GM18517 (cell line): ENCODE measurements around the gene HEXA.

Experiments used
- ATAC-seq: cut with Tn5 transposase; IDR thresholded peaks from one replicate; pipeline ENCODE4 v1.9.1; 2021; ENCODE audit warnings: mild to moderate bottlenecking, moderate library complexity; ENCODE audit not compliant: unreplicated experiment

HEXA gene

DNA sequence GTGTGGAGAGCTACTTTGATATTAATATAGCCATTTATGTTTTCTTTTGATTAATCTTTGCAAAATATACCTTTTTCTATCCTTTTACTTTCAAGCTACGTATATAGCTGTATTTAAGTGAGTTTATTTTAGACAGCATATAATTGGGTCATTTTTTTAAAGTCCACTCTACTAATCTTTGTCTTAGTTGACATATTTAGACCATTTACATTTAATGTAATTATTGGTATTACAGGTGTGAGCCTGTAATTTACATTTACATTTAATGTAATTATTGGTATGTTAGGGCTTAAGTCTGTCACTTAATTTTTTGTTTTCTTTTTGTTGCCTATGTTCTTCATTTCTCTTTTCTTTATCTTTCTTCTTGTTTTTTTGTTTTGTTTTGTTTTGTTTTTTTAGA, 52.1 kb downstream of the HEXA start:
- no peak for ATAC-seq

DNA sequence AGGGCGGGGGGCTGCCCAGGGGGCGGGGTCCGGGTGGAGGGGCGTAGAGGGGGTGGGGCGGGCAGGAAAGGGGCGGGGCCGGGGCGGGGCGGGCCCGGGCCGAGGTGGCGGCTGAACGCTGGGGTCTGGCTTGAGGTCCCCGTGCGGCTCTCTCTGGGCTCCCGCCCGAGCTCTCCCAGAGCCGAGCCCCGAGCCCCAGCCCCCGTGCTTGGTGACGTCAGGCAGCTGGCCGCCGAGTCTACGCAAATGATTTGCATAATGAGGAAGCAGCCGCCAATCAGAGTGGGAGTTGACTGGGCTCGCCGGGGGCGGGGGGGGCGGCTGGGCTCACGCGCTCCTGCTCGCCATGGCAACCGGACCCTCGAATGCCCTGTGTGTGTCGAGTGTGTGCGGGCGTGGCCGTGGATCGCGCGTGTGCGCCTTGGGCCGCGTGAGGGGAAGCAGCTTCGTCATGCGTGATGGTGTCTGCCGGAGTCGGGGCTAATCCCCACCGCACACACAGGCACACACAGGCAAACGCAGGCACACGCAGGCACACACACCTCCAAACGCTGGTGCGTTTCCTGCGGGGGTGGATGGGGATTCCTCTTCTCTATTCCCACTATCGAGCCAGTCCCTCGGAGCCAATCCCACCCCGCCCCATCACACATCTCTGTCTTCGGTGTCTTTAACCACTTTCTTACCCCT, 55.7 kb downstream of the HEXA start, which contains the start of gene CELF6:
CELF6 (minus strand) TSS at position 173 of the 687 bp plus-strand sequence. CDS start 283 bp downstream, outside the sequence.
- no peak for ATAC-seq

DNA sequence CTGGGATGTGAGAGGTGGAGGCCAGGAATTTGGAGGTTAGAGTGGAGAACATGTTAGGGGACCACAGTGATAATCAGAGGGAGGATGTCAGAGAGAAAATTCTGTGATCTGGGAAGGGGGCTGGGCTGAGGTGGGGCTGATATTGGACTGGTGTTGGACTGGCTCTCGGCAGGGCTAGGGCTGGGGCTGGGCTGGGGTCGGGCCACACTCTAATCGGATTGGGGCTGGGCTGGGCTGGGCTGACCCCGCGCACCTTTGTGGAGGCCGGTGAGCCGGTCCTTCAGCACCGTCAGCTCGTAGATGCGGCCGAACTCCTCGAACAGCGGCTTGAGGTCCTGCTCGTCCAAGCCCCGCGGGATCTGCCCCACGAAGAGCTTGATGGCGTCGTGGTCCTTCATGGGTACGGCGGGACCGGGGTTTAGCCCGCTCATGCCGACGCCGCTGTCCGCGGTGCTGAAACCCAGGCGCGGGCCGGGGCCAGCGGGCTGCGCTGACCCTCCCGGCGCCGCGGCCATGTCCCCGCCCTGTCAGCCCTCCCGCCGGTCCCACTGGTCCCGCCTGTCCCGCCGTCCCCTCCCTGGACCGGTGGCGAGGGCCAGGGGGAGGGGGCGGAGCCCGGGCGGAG, 56.3 kb downstream of the HEXA start:
- ATAC-seq = no peak

DNA sequence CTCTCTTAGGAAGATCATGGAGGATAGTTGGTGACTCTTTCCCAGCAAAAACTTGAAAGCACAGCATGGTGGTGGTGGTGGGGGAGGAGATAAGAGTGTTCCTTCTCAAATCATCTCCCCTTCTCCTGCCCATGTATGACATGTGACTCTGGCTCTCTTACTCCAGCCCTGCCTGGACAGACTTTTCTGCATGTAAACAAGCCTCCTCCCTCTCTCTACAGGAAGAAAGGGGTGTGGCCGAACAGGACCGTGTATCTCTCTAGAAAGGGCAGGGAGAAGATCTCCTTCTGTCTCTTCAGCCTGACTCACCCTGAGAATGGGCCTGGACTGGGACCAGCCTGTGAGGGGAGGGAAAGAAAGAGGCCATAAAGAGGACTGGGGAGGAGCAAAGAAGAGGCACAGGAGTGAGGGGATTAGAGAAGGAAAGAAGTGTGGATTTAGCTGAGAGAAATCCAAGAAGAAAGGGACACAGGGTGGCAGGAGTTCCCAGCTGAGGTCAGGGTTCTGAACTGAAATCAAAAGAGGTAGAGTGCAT, 57.3 kb downstream of the HEXA start:
- ATAC-seq = no peak

DNA sequence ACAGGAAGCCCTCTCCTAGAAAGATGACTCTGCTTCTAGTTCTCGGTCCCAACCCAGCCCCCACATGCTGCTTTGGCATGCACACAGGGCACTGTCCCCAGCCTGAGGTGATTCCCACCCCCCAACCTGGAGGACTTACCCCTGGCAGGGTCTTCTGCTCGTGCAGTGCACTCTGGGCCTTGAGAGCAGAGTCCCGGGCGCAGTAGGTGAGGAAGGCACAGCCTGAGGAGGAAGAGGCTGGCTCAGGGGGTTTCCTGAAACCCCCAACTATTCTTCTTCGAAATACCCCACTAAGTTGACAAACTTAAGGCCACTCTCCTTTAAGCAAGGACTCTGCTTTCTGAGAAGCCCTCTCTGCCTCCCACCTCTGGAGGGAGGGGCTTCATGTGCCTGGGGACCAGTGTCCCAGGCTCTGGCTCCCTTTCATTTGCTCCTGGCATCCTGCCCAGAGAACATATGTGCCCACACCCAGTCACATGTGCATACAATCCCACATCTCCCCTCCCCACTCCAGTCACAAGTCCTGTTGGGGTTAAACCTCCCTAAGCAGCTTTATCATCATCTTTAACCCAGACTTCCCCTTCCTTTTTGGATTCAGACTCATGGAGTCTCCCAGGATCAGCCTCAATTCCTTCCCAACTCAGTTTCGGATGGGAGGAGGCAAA, 60.0 kb downstream of the HEXA start:
- no peak for ATAC-seq

DNA sequence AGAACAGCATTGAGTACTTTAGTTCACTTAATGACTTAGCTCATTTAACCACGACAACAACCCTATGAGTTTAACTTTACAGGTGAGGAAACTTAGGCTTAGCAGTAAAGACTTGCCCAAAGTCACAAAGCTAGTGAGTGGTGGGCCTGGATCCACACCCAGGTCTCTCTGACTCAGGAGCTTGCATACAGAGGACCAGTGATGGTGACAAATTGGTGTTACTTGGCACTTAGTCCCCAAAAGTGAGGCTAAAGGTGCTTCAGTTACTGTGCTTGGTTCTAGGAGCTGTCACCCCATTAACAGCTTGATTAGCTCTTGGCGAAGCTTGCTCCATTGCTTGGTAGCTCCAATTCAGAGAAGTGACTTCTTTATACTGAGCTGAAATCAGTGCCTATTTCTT, 61.9 kb downstream of the HEXA start:
- no peak for ATAC-seq

DNA sequence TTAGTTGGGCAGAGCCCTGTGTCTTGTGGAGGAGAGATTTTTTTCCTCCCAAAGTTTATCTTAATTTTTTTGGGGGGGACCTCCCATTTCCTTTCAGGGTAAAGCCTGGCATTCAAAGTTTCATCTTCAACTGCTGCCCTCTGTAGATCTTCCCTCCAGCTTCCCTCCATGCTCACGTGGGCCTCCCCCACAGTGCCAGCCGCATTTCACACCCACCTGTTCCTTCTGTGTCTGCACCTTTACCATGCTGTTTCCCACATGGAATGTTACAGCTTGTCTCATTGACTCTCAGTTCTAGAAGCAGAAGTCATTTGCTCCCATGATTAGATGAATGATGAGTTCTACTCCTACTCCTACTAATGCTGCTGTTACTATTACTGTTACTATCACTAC, 62.4 kb downstream of the HEXA start:
- no peak for ATAC-seq

DNA sequence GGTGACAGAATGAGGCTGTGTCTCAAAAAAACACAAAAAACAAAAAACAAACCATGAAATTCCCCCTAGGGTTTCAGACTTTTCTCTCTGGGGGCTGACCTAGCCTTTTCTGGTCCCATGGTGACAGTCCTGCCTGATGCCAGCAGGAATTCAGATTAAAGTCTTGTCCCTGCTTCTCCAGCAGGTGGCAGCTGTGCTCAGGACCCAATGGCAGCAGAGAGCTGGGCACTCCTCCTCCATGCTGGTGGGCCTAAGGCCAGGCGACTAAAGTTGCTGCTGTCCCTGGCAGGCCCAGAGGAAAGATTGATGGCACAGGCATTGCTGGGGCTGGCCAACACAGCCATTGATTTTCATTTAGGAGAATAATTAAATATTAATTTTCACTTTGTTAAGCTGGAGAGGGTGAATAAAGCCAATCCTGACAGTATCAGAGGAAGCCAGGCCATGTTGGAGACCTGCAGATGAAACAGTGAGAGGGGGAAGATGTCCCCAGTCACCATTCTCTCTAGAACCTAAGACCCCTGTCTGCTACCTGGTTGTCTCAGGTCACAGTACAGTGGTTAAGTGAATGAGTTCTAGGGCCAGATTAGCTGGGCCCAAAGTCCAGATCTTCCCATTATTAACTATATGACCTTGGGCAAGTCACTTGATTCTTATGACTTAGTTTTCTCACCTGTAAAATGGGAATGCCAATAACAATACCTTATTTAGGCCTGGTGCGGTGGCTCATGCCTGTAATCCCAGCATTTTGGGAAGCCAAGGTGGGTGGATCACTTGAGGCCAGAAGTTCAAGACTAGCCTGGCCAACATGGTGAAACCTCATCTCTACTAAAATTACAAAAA, 63.0 kb downstream of the HEXA start:
- ATAC-seq = peak; percentile 64

DNA sequence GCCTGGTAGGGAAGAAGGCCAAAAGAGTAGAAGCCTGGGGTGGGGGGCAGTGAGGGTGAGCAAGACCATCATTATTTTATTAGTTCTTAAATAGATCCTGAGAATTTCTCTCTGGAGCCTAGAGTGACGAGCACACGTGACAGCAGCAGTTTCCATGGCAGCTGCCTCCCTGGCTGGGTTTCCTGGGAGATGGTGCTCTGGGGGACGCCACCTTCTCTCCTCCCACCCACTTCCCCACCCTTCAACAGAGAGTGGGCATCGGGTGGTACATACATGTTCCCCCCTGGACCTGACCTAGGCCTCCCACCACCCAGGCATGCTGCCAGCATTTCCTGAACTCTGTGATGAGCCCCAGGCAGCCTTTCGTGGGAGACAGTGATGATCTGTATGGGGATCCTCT, 68.8 kb downstream of the HEXA start:
- ATAC-seq = no peak

DNA sequence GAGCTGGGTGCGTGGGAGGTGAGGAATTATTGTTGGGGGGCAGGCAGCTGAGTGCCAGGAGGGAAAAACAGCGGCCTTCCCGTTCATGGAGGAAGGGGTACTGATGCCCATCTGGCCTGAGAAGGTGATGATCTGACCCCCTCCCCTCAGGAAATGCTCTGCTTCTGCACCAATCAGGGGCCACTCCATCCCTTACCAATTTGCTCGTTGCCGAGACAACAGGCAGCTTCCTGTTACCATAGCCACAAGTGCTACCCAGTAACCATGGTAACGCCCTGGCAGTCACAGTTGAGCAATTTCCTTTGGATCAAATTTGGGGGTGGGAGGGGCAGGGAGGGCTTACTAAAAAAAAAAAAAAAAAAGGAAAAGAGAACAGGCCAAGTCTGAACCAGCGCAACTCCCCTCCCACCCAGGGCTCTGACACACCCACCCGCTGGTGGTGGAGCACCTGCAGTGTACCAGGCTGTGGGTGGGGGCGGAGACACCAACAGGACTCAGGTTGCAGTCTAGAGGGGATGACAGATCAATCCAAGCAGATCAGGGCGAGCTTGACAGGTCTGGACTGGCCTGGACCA, 69.5 kb downstream of the HEXA start:
- no peak for ATAC-seq

DNA sequence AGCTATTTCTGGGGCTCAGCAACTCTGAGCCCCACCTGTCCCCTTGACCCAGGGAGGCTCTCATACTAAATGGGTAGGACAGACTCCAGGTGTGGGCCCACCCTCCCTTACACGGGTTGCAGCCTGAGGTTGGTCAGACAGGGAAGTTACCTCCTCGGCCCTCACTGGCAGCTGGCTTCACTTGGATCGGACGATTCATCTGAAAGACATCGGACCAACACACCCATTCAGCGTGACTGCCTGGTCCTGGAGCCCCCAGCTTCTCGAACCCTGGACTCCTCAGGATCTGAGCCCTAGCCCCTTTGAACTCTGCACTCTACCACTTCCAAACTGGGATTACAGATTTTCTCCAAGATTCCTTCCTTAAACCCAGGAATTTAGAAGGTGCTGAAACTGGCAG, 71.2 kb downstream of the HEXA start:
- no peak for ATAC-seq

DNA sequence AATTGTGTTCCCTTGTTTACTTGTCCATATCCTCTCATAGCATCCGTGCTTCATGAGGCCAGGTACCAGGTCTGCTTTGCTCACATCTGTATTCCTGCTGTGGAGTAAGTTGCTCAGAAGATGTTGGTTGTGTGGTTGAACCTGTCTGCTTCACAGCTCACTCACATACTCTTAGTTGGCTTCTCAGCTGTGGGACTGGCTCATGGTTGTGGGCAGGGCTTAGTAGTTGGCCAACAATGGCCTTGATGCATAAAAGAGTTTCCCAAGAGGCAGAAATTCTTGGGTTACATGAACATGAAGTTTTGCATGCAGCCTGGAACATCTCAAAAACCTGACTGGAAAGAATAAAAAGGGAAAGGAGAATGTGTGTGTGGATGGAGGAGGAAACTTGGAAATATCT, 72.9 kb downstream of the HEXA start:
- ATAC-seq = no peak
